NOMO-1 treated with dmso at 0.1 percent for 144 hours (cell line): ENCODE results near the gene HTRA3.
A peak's percentile ranks its signal among the peaks of the same experiment; 100 is the strongest.

Experiments
- DNase-seq: peaks from one replicate; lab custom pipeline; 2025; ENCODE audit not compliant: unreplicated experiment; lab: John Stamatoyannopoulos, UW

The HTRA3 gene

DNA sequence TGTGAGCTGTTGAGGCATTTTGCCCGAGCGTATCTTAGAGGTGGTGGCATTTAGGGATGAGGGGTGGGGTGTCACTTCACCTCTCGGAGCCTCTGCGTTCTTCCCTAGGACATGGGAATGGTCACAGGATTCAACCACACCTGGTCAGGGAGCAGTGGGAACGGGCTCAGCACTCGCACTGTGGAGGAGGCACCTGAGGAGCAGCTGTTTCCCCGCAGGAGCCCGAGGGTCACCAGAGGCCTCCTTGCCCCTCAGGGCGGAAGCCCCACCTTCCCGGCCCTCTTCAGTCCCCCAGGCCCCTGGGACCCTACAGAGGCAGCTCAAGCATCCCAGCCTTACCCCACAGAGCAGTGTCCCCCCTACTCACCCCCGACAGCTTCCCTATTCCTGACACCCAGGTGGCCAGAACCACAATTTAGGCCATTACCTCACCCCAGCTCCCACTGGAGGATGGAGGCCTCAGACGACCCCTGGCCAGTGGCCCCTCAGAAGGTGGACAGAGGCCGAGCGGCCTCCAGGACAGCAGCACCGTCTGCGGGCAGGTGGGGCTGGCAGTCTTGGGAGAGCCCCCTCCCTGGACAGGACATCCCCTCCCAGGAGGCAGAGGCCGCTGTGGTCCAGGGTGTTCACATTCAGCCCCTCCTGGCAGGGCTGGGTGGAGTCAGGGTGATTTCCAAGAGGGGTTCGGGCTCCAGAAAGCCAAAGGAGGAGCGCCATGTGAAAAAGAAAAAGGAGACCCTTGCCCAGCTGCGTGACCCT lies 4.2 kb upstream of the HTRA3 start:
- no peak for DNase-seq

GRCh38 chr4:8266088-8266487 lies 3.5 kb upstream of the HTRA3 start:
- no peak for DNase-seq

- DNase-seq, result no peak
Observed at GRCh38 chr4:8266508-8266907, 3.0 kb upstream of the HTRA3 start.

DNA sequence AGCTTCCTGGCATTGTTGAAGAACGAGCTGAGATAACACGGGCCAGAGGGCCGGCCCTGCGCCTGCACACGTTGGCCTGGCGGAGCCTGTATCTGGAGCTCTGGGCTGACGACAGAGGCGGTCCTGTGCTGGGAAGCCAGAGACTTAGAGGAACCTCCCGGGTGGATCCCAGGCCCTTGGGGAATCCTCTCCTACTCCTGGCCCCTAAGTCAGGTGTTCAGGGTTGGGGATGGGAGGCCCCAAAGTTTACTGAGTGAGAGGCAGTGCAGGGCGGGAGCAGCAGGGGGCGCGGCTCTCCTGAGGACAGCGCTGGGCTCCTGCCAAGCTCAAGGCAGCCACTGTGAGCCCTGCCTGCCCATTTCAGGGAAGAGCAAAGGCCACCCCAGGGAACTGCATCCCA lies 2.5 kb upstream of the HTRA3 start:
- peak; percentile 8 for DNase-seq

DNA sequence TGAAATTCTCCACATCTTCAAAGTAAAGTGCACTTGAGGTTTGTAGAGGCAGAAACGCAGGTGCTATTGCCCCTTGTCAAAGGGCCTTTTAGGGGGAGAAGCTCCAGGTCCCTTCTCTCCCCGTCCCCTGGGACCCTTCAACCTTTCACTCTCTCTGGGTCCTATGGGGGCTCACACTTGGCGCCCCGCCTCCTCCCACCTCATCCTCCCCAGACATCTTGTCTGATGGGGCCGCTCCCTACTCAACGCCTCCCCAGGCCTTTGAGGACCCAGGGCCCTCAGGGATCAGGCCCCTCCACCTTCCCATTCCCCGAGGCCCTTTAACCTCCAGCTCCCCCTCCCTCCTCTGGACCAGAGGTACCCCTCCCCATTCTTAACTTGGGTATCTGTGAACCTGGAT lies 1.3 kb upstream of the HTRA3 start:
- DNase-seq, result no peak

DNA sequence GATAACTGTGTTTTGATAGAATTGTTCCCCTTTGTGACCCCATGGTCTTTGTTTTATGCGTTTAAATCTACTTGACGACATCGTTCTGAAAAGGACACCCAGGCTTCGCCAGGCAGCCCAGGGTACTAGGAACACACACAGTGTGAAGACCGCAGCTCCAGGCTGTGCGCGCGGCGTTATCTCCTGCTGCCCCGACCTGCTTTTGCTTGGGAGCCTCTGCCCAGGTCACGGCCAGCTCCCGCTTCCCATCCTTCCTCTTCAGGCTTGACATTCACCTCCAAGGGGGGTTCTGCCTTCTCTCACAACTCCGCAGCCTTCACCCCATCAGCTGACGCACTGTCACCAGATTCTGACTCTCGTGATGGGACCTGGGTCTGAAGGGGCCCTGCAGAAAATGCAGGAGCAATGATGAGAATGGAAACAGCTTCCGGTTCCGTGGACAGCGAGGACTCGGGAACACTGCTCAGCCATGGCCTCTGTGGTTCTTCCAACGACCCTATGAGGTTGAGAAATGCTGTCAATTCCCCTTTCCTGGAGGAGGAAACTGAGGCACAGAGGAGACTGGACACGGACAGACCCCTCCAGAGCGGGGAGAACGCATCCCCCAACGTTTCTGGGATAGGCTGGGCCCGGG lies 536 bp upstream of the HTRA3 start:
- no peak for DNase-seq

DNA sequence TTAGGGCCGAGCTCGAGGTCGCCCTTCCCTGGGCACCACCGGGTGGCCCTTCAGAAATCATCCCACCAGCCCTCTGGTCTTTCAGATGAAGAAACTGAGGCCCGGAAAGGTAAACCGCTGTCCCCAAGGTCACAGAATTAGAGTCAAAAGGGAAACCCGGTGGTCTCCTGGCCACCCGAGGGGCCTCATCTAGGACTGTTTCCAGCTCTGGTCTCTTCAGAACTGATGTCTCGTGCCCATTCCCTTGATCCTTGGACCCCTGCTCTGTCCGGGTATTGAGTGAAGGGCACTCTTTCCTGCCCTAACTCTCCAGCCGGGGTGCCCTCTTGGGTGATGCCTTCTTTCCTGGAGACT lies 841 bp downstream of the HTRA3 start:
- DNase-seq, result no peak

GRCh38 chr4:8270912-8271815 lies 1.6 kb downstream of the HTRA3 start:
- DNase-seq, result no peak

- DNase-seq, result no peak
Observed at GRCh38 chr4:8271821-8272220, 2.3 kb downstream of the HTRA3 start.

DNA sequence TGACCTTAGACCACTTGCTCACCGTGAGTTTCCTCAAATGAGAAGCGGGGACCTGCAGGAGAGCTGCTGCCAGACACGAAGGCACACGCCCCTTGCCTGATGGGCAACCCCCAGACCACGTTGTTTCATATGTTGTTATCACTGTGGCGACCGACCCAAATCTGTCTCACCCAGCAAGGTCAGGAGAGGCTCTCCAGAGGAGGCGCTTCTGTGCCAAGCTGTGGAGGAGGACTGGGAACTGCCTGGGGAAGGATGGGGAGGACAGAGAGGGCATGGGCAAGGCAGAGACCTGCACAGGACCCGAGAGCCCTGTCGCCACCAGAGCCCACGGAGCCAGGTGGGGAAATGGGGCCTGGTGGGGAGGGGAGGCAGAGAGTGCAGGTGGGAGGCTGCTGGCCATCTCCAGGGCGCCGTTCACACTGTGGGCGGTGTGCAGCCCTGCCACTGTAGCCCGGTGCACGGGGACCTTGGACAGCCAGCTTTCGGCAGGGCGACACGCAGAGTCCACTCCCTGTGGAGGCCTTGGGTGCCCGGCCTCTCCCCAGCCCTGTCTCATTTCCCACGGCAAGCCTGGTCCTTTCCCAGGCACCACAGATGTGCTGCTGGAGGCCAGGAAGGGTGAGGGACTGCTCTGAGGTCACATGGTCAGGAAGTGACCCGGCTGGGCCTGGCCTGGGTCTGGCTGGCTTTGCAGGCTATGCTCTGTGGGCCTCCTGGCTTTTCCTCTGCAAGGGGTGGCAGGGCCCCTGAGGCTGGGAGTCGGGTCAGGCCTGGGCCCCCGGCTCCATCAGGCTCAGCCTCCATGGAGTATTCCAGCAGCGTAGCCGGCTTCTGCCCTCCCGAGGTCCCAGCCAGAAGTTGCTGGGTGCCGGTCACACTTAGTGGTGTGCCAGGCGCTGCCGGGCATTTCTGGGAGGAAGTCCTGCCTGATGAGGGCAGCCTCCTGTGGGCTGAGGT lies 3.2 kb downstream of the HTRA3 start:
- DNase-seq, result no peak

DNA sequence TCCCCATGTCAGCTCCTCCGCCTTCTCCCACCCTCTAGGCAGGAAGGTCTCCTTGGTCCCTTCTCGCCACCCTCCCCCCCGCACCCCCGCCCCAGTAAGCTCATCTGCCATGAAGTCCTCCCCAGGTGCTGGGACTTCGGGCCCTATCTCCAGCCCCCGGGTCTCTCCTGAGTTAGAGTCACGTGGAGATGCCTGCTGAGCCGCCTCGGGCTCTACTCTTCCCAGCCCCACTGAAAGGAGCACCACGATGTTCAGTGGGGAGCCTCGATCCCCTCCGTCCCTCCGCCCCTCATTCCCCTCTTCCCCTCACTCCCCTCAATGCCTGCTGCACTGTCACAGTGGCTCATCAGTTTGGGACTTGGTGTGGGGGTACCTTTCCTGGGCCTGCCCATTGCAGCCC lies 3.9 kb downstream of the HTRA3 start:
- DNase-seq, result no peak

- no peak for DNase-seq
Observed at GRCh38 chr4:8274066-8274652, 4.6 kb downstream of the HTRA3 start.

GRCh38 chr4:8274765-8275547 lies 5.4 kb downstream of the HTRA3 start:
- DNase-seq, result no peak

DNA sequence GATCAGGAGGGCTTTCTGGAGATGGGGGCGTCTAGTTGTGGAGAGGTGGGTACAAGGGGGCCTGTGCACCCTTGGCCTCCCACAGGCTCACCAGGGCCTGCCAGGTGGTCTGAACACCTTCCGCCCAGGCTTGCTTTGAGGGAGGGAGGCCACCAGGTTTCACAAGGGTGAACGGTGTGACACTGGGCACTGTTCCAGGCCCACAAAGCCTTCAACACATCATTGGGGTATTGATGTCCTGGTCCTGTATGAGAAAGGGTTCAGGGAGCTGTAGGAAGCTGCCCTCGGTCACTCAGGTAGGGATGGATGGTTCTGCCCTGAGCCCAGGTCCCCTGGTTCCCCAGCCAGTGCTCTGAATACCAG lies 6.0 kb downstream of the HTRA3 start:
- DNase-seq, result no peak

- no peak for DNase-seq
Observed at GRCh38 chr4:8276358-8277240, 7.0 kb downstream of the HTRA3 start.

GRCh38 chr4:8277356-8278008 lies 7.9 kb downstream of the HTRA3 start:
- DNase-seq, result no peak

- no peak for DNase-seq
Observed at GRCh38 chr4:8278009-8278395, 8.4 kb downstream of the HTRA3 start.
